Stimulated activated CD4-positive, alpha-beta T cell treated with anti-CD3 and anti-CD28 coated beads, Interleukin-1b, Interleukin-23, amount 100 ng/mL, for 24 hours (primary cell): ENCODE data around the gene TRAK2.
"Not testable (repeated sequence)": the region's sequence is repeated elsewhere in the genome, so short reads cannot be mapped to it uniquely, and the experiment has no call there.

ENCODE experiments used
- DNase-seq, 4 experiments: peaks; one replicate each; pipeline ENCODE4 v3.0.0-alpha.2; 2020; ENCODE audit warnings: low read depth in 4 of 4, low spot score in 1 of 4

The TRAK2 gene

DNA sequence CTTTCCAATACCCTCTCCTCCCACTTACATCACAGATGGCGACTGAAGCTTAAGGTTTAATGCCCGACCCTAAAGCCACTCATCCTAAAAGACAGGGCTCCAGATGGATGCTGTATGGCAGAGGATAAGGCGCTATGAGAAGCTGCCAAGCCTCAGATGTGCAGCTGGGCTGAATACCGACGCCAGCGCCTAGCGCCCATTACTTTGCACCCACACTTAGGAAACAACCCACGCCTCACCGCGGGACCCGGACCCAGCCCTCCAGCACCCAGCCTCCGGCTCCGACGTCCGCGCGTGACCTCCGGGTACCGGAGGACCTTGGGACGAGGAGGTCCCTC, 335 bp downstream of the TRAK2 start:
- no peak for DNase-seq

DNA sequence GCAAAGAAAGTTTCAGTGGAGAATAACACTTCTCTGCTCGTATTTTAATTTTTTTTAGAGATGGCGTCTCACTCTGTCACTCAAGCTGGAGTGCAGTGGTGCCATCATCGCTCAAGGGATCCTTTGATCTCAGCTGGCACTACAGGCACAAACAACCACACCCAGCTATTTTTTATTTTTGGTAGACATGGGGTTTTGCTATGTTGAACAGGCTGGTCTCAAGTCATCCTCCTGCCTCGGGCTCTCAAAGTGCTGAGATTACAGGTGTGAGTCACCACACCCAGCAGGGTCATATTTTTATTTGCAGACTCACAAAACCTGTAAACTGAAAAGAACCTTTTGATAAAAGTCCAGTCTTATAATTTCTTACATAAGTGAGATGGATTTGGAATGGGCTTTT, 2.6 kb downstream of the TRAK2 start:
- no peak for DNase-seq

DNA sequence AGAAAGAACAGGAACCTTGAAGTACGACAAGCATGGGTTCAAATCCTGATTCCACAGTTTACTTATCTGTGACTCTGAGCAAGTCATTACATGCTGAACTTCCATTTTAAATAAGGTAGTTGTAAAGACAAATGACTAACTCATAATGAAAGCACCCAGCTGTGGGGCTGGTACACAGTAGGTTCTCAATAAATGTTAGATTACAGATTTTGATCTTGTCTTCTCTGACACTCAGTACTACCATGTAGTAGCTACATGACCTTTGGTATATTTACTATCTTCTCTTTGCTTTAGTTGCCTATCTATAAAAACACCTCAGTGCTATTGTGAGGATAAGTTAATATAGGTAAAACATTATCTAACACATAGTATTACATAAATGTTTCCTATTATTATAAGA, 3.2 kb downstream of the TRAK2 start:
- no peak for DNase-seq

DNA sequence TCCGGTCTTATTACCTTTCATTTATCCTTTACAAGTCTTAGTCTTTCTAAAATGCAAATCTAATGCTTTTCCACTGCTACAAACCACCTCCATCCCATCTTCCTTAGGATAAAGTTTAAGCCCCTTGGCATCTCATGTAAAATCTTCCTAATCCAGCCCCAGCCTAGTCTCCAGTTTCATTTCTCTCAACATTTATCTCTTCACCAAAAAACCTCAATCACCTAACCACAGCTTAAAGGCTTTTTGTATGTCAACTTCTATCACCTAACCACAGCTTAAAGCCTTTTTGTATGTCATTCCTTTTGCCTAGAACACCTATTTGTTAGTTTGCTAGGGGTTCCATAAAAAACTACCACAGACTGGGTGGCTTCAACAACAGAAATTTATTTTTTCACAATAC, 4.2 kb downstream of the TRAK2 start:
- DNase-seq: no peak

DNA sequence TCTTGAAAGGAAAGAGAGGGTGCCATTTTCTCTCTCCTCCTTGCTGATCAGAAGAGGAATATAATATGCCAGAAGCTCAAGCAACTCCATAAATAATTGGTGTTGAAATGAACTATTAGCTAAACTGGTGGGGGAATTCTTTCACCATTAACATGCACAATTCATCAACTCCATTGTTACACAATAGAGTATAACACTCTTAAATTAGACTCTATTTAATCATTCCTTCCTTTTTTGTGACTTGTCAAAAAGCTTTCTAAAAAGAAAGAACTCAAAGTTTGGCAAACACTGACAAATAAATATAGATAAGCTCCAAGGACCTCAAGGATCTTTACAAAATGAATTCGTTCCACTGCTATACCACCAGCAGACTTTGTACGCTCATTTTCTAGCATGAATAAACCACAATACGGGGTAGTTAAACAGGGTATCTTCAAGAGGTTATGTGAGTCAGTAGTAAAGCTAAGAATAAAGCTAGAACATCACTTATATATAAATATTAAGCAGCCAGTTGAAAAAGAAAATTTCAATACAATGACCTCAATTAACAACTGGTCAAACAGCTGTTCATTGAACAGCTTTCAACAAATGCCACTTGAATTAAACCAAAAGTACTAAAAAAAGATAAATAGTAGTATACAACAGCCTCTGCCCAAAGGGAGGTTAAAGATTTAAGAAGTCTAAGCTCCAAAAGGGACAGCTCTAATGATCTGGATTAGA, 6.4 kb downstream of the TRAK2 start:
- no peak for DNase-seq

DNA sequence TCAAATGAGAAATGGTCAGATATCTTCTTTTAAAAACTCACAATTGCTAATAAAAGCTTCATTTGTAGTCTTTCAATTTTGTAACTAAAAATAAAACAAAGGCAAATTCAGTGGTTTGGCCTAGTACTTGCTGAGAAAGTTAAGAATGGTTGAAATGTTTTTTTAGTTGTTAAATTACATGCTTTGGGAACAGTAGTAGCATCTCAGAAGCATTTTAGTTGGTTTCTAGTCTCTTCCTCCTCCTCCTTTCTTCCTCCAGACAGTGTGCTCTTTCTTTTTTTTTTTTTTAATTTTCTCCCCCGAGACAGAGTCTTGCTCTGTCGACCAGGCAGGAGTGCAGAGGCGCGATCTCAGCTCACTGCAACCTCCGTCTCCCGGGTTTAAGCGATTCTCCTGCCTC, 9.8 kb downstream of the TRAK2 start:
- DNase-seq: no peak

DNA sequence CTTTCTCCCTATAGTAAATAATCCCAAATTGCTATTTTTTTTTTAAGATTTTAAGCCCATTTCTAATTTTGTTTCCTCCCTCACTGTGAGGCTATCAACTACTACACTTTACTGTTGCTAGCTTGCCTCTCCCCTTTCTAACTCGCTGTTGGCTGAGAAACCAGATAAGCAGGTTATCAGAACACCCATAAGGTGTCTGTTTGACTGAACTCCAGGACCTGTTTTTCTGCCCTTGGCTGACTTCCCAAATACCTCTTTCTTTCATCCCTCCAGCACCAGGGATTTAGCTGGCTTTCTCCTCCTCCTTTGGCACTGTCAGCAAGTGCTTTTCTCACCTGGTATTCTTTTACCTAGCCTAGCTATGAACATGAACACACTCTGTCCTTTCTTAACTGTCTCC, 11.1 kb downstream of the TRAK2 start:
- no peak for DNase-seq

DNA sequence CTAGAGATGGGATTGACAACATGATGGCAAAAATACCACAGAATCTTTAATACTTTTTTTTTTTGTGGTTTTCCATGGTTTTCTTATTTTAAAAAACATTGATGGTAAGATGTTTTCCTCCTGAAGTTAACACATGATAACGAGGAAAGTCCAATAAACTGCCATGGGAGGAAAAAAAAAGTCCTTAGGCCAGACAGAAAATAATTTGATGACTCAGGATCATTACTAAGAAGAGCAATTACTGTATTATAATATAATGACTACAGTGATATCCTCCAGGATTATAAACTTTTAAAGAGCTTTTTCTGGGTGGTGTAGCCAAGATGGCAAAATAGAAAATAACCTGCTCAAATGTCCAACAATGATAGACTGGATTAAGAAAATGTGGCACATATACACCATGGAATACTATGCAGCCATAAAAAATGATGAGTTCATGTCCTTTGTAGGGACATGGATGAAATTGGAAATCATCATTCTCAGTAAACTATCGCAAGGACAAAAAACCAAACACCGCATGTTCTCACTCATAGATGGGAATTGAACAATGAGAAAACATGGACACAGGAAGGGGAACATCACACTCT, 11.8 kb downstream of the TRAK2 start:
- DNase-seq: not testable (repeated sequence)

DNA sequence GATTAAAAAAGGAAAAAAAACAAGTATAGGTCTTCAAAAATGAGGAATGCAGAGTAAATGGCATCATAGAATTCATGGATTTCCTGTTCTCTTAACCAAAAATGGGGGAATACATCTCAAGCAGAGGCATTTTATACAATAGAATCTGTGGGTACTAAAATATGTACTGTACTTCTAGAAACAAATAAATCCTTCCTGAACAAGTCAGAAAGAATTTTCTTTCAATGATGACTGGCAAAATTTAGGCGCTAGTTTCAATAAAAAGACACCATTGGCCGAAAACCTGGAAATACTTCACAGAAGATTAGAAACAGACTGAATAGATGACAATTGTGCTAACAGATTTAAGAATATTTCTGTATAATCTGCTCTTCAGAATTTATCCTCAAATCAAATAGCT, 15.1 kb downstream of the TRAK2 start:
- no peak for DNase-seq

DNA sequence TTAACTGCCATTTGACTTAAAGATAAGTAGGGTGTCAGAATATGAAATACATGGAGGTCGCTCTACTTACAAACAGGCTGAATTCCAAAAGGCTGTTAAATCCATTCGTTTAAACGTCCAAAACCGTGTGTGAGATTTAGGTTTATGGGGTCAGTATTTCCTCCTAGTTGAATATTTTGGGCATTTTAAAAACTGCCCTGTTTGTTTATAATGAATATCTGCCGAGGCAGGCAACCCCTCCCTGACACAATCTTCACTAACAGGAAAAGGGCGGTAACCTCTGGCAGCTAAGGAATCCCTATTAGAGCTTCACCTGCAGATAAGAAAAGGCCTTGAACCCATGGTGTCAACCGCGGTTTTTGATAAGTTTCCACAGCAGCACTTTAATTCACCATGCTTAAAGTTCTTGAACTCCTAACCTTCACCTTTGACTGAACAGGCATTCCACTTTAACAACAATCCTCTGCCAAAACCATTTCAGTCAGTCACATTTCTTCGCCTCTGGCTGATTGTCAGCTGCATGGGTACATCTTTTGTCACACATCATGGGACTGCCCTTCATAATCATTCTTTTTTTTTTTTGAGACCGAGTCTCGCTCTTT, 17.8 kb downstream of the TRAK2 start:
- DNase-seq: no peak

DNA sequence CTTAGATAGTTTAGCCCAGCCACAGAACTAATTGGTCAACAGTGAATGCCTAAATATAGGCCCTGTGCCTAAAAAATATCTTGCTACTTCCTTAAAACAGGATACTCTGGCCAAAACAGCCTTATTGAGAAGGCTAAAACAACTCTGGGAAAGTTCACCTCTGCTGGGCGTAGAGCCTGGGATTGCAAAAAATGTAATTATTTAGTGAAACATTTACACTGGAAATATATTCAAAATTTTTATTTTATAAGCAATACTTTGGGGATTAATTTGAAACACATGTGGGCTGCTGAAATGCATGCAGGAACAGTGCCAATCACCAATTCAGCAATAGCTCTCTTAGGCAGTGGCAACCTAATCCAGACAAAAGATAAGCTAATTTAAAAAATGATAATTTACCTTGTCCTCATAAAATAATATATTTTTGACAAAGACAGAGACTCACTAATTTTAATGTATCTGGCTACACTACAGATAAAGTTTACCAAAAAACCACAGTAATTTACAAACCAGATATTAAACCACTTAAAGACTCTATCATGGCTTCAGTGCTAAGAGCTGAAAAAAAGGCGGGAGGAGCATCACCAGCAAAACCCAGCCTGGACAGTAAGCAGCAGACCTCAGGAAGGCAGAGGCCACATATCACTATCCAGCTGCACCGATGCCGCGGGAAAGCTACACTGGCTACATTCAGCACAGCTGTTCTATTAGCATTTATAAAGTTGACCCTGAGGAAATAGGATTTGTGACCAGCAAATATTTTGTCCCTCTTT, 18.5 kb downstream of the TRAK2 start:
- no peak for DNase-seq

DNA sequence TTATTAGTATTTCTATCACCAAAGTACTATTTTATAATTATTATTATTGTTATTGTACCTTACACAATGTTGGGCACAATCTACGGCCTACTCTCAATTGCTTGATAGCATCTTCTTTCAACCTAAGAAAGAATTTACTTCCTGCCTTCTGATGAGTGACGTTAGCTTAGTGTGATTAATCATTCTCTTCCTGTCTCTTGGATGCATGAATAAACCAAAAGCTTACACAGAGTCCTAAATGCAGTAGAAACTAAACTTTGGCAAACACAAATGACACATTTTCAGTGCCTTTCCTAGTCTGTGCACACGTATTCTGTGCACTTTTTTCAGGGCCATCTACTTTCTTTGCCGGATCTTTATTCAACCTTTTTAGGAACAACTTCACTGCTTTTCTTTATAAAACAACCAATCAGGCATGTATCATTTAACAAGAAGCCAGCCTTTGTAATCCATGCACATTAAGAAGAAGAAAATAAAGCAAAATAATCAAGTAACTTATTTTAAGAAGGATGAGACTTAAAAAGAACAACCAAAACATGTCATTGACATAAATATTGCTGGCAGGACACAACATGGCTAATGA, 19.1 kb downstream of the TRAK2 start:
- no peak for DNase-seq

DNA sequence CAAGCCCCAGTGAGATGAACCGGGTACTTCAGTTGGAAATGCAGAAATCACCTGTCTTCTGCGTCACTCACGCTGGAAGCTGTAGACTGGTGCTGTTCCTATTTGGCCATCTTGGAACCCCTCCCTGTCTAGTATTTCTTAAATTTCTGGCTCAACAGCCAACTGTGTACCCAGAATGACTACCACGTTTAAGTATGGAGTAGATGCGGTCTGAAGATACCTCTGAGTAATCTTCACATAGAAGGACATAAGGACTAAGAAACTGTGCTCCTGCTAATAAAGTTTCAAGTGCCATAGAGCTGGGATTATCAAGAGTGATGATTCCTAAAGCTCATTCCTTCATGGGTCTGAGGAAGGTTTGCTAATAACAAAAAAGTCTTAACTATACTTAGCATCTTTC, 20.4 kb downstream of the TRAK2 start:
- no peak for DNase-seq

DNA sequence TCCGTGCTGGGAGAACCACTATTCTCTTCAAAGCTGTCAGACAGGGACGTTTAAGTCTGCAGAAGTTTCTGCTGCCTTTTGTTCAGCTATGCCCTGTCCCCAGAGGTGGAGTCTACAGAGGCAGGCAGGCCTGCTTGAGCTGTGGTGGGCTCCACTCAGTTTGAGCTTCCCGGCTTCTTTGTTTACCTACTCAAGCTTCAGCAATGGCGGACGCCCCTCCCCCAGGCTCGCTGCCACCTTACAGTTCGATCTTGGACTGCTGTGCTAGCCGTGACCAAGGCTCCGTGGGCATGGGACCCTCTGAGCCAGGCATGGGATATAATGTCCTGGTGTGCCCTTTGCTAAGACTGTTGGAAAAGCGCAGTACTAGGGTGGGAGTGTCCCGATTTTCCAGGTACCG, 20.9 kb downstream of the TRAK2 start:
- not testable (repeated sequence) for DNase-seq

DNA sequence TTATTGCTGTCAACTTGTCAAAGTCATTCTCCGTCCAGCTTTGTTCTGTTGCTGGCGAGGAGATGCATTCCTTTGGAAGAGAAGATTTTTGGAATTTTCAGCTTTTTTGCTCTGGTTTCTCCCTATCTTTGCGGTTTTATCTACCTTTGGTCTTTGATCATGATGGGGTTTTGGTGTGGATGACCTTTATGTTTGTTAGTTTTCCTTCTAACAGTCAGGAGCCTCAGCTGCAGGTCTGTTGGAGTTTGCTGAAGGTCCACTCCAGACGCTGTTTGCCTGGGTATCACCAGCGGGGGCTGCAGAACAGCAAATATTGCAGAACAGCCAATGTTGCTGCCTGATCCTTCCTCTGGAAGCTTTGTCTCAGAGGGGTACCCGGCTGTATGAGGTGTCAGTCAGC, 21.4 kb downstream of the TRAK2 start:
- not testable (repeated sequence) for DNase-seq

DNA sequence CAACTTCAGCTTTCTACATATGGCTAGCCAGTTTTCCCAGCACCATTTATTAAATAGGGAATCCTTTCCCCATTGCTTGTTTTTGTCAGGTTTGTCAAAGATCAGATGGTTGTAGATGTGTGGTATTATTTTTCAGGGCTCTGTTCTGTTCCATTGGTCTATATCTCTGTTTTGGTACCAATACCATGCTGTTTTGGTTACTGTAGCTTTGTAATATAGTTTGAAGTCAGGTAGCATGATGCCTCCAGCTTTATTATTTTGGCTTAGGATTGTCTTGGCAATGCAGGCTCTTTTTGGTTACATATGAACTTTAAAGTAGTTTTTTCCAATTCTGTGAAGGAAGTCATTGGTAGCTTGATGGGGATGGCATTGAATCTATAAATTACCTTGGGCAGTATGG, 22.9 kb downstream of the TRAK2 start:
- not testable (repeated sequence) for DNase-seq

DNA sequence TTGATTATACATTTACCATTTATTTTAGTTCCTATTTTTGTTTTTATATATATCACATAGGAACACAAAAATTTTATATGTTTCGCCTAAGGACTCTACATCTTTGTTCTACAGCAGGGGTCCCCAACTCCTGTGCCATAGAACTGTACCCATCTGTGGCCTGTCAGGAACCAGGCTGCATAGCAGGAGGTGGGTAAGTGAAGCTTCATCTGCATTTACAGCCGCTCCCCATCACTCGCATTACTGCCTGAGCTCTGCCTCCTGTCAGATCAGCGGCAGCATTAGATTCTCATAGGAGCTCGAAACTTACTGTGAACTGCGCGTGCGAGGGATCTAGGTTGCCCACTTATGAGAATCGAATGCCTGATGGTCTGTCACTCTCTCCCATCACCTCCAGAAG, 25.3 kb downstream of the TRAK2 start:
- DNase-seq: no peak

DNA sequence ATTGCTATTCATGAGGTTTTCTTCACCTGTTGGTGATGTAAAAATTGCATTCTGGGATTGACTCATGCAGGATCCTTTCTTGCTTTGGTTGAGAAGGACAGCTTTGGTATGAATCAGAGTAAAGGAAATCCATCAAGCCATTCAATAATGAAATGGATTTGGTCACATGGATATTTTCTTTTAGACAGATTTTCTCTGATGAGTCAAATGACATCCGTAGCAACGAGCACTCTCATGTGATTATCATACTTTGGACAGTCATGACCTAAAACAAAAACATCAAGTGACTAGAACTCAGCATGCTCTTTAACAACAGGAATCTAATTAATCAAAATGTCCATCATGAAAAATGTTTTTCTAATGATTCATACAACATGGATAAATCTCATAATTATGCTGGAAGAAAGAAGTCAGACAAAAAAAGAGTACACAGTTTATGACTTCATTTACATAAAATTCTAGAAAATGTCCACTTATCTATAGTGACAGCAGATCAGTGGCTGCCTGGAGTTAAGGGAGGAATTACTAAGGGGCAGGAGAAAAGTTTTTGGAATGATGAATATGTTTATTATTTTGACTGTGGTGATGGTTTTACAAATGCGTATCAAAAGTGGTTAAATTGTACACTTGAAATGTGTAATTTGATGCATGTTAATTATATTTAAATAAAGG, 30.7 kb downstream of the TRAK2 start:
- no peak for DNase-seq

DNA sequence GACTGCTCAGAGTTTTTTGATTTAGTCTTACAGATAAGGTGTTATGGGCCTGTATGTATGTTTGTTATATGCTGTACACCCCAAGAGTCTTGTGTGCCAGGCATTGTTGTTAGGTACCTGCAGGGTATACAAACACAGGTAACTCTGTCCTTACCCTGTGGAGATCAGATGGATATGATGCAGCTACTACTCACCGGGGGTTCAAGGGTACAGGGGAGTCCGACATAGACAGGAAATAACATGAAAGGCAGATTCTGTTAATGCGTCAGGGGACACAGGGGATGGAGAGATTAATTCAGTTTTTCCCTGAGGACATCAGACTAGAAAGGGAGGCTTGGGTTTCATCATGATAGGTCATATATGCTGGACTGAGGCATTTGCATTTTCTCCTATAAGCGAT, 31.3 kb downstream of the TRAK2 start:
- no peak for DNase-seq

DNA sequence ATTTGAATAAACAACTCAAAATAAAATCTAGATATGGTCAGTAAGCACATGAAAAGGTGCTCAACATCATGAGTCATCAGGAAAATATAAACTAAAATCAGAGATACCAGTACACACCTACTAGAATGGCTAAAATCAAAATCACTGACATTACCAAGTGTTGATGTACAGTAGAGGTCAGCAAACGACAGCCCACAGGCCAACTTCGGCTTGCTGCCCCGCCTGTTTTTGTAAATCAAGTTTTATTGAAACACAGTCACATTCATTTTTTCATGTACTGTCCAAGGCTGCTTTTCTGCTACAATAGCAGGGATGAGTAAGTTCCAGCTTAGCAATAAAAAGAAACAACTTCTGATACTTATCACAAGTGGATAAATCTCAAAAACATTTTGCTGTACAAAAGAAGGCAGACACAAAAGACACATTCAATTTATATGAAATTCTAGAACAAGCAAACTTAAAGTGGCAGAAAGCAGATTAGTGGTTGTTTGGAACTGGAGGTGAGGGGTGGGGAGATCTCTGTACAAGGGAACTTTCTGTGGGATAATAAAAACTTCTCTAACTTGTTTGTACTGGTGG, 32.1 kb downstream of the TRAK2 start:
- no peak for DNase-seq

DNA sequence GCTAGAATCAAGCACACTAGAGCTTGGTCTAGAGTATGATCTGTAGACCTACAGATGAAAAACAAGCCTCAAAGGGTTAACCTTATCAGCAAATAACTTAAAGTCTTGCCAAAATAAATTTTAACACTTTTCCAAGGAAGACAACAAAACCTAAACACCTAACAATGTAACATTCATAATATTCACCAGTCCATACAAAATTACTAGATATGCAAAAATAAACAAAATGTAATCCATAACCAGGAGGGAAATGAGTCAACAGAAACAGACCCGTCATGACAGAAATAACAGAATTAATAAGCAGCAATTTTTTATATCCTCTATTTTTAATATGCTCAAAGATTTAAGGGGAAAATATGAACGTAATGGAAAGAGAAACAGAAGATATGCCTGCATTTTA, 36.1 kb downstream of the TRAK2 start:
- no peak for DNase-seq
